Left lung (tissue), 10 donors: ENCODE results near the gene RTCB. TPM values are rescaled to one million over a fixed set of nuclear protein-coding genes. Genes with fewer than 3 reads are reported as not detected.
A peak's percentile ranks its signal among the peaks of the same experiment; 100 is the strongest.

ENCODE experiments used
- ATAC-seq: fragments of 200-7000 bp; cut with Tn5 transposase; one replicate; pipeline ENCODE4 v1.9.1; 2020; ENCODE audit warnings: moderate library complexity
- DNase-seq, 4 donors: peaks; one replicate each; pipeline ENCODE4 v3.0.0-alpha.2; 2013 to 2020
- H3K27ac ChIP-seq, 2 donors: fragments of 200-600 bp; sonication (generic) in 1 of 2; one replicate each; pipeline versions ENCODE4 v1.5.0 to v1.8.0; 2020 to 2021
- H3K27me3 ChIP-seq, 2 donors: fragments of 200-600 bp; sonication (generic) in 1 of 2; one replicate each; pipeline versions ENCODE4 v1.5.0 to v1.8.0; 2020 to 2021
- H3K36me3 ChIP-seq, 2 donors: fragments of 200-600 bp; sonication (generic) in 1 of 2; one replicate each; pipeline versions ENCODE4 v1.5.0 to v1.8.0; 2020 to 2021
- H3K4me1 ChIP-seq, 2 donors: fragments of 200-600 bp; one replicate each; pipeline ENCODE4 v1.8.0; 2021
- H3K4me3 ChIP-seq, 2 donors: fragments of 200-600 bp; sonication (generic) in 1 of 2; one replicate each; pipeline versions ENCODE4 v1.5.0 to v1.8.0; 2020 to 2021; ENCODE audit warnings: mild to moderate bottlenecking in 1 of 2
- H3K9me3 ChIP-seq, 2 donors: fragments of 200-600 bp; sonication (generic) in 1 of 2; one replicate each; pipeline versions ENCODE4 v1.5.0 to v1.8.0; 2020 to 2021
- intact Hi-C, 2 donors: fragments of 100-400 bp; cut with DNase I; formaldehyde crosslinking; loops; one replicate each; pipeline versions ENCODE4 v1.11.2 to v1.14.2; 2022
- polyA plus RNA-seq, 6 donors: library from polyadenylated mRNA; unstranded; fragments of 120-200 nt; gene quantifications; one replicate each; pipeline ENCODE4 v1.2.1, GENCODE V29; 2013; ENCODE audit not compliant: insufficient read length in 6 of 6
- total RNA-seq, 2 donors: library from RNA; stranded (reverse); fragmentation: NEBNext Ultra II Directional; extraction: Animal tissue kit (Norgen Biotek cat#: 25700); gene quantifications; one replicate each; pipeline ENCODE4 v1.2.1, GENCODE V29; 2021
- TF ChIP-seq, protein P1 (sequence below), 2 donors: fragments of 200-600 bp; sonication (generic) in 1 of 2; IDR thresholded peaks; one replicate each; pipeline versions ENCODE4 v1.5.0 to v1.8.0; 2021; ENCODE audit warnings: antibody characterized with exemption in 2 of 2
- donor health status: DM: no; HTN: yes; CAD: no.
- donor health status: DM: no; HTN: no; CAD: no.

The RTCB gene
- total and polyA plus RNA-seq, 8 donors, result 61.8 to 93.0 (median 83.2) TPM

- intact Hi-C loops, result no loop called here
- no peak overlapping the region for H3K27ac ChIP-seq
- peaks cover 4 to 100% of the 10 kb centered on the region in 2 donors for H3K36me3 ChIP-seq
- peaks cover 0 to 16% of the 10 kb centered on the region in 2 donors for H3K4me1 ChIP-seq
- ATAC-seq (no peak), DNase-seq (no peak)
- H3K4me3 ChIP-seq, result no peak overlapping the region
- no peaks in the 10 kb centered on the region for H3K27me3 ChIP-seq
- TF ChIP-seq, protein P1, sequence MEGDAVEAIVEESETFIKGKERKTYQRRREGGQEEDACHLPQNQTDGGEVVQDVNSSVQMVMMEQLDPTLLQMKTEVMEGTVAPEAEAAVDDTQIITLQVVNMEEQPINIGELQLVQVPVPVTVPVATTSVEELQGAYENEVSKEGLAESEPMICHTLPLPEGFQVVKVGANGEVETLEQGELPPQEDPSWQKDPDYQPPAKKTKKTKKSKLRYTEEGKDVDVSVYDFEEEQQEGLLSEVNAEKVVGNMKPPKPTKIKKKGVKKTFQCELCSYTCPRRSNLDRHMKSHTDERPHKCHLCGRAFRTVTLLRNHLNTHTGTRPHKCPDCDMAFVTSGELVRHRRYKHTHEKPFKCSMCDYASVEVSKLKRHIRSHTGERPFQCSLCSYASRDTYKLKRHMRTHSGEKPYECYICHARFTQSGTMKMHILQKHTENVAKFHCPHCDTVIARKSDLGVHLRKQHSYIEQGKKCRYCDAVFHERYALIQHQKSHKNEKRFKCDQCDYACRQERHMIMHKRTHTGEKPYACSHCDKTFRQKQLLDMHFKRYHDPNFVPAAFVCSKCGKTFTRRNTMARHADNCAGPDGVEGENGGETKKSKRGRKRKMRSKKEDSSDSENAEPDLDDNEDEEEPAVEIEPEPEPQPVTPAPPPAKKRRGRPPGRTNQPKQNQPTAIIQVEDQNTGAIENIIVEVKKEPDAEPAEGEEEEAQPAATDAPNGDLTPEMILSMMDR (IDR thresholded peaks at IDR 0.05), result no peak
- no peaks in the 10 kb centered on the region for H3K9me3 ChIP-seq
Observed at GRCh38 chr22:32404021-32404420, 8.0 kb downstream of the RTCB start.

GRCh38 chr22:32401486-32401885 is 10.6 kb downstream of the RTCB start:
- Histone ChIP-seq H3K27me3 (no peaks in the 10 kb centered on the region), H3K27ac (no peak overlapping the region), H3K4me3 (no peak overlapping the region), H3K4me1 (no peaks in the 10 kb centered on the region), H3K36me3 (peaks cover 4 to 100% of the 10 kb centered on the region in 2 donors), H3K9me3 (no peaks in the 10 kb centered on the region)
- TF ChIP-seq, protein P1 (IDR thresholded peaks at IDR 0.05), result no peak
- no peak for DNase-seq
- intact Hi-C loops, result no loop called here
- ATAC-seq, result no peak

DNA sequence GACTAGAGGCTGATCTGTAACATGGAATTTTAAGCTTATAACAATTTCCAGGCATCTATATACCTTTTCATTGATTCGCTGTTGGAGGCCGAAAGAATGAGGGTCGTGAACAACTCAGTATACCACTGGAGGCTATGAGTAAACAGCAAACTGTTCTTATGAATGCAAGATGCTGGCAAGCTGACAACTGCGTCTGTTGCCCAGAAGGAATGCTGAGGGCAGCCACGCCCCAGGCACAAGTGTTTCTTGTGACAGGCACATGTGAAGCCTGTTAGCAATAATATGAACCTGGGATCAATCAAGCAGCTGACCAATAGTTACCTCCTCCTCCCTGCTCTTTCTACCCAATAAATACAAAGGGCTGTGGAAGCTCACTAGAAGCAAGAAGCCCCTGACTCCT is 15.3 kb downstream of the RTCB start:
- Histone ChIP-seq H3K4me3 (no peak overlapping the region), H3K27me3 (no peaks in the 10 kb centered on the region), H3K36me3 (peaks cover 0 to 100% of the 10 kb centered on the region in 2 donors), H3K27ac (no peak overlapping the region), H3K4me1 (no peaks in the 10 kb centered on the region), H3K9me3 (no peaks in the 10 kb centered on the region)
- DNase-seq (peak in 1 of 4 donors; percentile 48), ATAC-seq (peak; percentile 79)
- TF ChIP-seq, protein P1 (IDR thresholded peaks at IDR 0.05), result no peak
- intact Hi-C loops, result no loop called here

DNA sequence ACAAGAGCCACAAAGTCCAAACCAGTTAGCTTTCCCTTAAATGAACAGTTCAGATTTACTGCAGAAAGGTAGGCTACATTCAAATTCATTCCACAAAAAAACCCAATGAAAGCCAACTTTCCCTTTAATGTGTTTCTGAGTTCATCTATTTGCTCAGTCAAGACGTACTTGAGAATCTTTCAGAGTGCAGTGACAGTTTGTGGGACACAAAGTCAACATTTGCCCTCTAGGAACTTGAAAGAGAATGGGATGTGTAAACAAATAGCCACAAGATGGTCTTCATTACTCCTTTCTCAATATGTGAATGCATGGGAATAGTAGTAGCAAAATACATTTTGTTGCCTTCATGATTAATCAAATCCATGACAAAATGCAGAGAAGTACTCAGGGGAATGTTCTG is 15.8 kb downstream of the RTCB start:
- intact Hi-C loops, result no loop called here
- no peaks in the 10 kb centered on the region for H3K9me3 ChIP-seq
- DNase-seq, result no peak
- H3K4me1 ChIP-seq, result no peaks in the 10 kb centered on the region
- no peak overlapping the region for H3K4me3 ChIP-seq
- no peaks in the 10 kb centered on the region for H3K27me3 ChIP-seq
- peak; percentile 58 for ATAC-seq
- H3K36me3 ChIP-seq, result peaks cover 0 to 100% of the 10 kb centered on the region in 2 donors
- TF ChIP-seq, protein P1 (IDR thresholded peaks at IDR 0.05), result no peak
- no peak overlapping the region for H3K27ac ChIP-seq

DNA sequence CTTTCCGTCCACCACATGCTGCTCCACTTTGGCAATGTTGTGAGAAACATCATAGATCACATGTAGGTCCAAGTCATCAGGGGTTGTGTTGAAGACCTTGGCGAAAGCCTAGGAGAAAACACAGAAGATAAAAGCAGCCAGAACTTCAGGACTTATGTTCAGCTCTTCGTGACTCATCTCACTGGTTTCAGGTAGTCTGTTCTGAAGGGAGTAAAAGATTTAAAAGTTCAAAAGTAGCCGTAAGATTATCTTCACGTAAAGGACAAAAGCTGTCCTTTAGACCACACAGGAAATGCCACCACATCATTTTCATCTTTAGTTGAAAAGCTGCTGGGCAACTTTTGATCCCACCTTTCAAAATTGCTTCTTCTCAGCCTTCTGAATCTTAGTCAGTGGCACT is 16.9 kb downstream of the RTCB start:
- H3K27ac ChIP-seq, result no peak overlapping the region
- H3K4me1 ChIP-seq, result no peaks in the 10 kb centered on the region
- H3K4me3 ChIP-seq, result no peak overlapping the region
- H3K9me3 ChIP-seq, result no peaks in the 10 kb centered on the region
- peaks cover 0 to 100% of the 10 kb centered on the region in 2 donors for H3K36me3 ChIP-seq
- no peak for ATAC-seq
- no peak for DNase-seq
- intact Hi-C loops, result no loop called here
- TF ChIP-seq, protein P1 (IDR thresholded peaks at IDR 0.05), result no peak
- no peaks in the 10 kb centered on the region for H3K27me3 ChIP-seq
